Panc1 (cell line): Measurements from ENCODE around the gene ETFDH. TPM values are rescaled to one million over a fixed set of nuclear protein-coding genes. Genes with fewer than 3 reads are reported as not detected.

Source experiments
- ATAC-seq: fragments of 200-7000 bp; cut with Tn5 transposase; 2 replicates; pipeline ENCODE4 v1.9.1; 2020; ENCODE audit warnings: mild to moderate bottlenecking, moderate library complexity
- BruUV-seq: library from RNA; stranded (reverse); fragments of 400-500 nt; replicated peaks from 2 replicates; lab custom pipeline; 2021; lab: Mats Ljungman, UMichigan
- CTCF ChIA-PET: fragments of 300-600 bp; sonication (Branson Sonifier 250); formaldehyde crosslinking; loops from one replicate; lab custom pipeline; 2022; ENCODE audit warnings: antibody characterized with exemption; lab: Charles Lee
- POLR2A ChIA-PET: fragments of 300-600 bp; sonication (Branson Sonifier 250); formaldehyde crosslinking; loops from one replicate; lab custom pipeline; 2022; ENCODE audit warnings: antibody characterized with exemption; lab: Charles Lee
- DNase-seq: peaks from one replicate; pipeline ENCODE4 v3.0.0-alpha.2; 2010; ENCODE audit warnings: low read depth, low spot score
- H3K27ac ChIP-seq: 2 replicates; pipeline ENCODE4 v1.5.1; 2011; ENCODE audit warnings: mild to moderate bottlenecking, low read length, inconsistent platforms
- H3K27me3 ChIP-seq: fragments of 200-500 bp; sonication (Bioruptor generic); 2 replicates; pipeline ENCODE4 v1.6.0; 2014; ENCODE audit warnings: low read length, inconsistent platforms; ENCODE audit not compliant: control insufficient read depth, insufficient read depth
- H3K36me3 ChIP-seq: fragments of 200-500 bp; sonication (Bioruptor generic); 2 replicates; pipeline ENCODE4 v1.5.1; 2014; ENCODE audit warnings: inconsistent platforms, mild to moderate bottlenecking, low read length, moderate library complexity; ENCODE audit not compliant: control insufficient read depth, insufficient read depth
- H3K4me1 ChIP-seq: 2 replicates; pipeline ENCODE4 v1.5.1; 2011; ENCODE audit warnings: inconsistent platforms, mild to moderate bottlenecking, low read length, moderate library complexity; ENCODE audit not compliant: control insufficient read depth, insufficient read depth
- H3K4me3 ChIP-seq, 2 experiments: 2 replicates each; pipeline ENCODE4 v1.5.1; 2011 to 2012; ENCODE audit warnings: low read depth in 2 of 2, low read length in 2 of 2, mild to moderate bottlenecking in 2 of 2, inconsistent platforms in 1 of 2, moderate library complexity in 1 of 2
- H3K9me3 ChIP-seq: fragments of 200-500 bp; sonication (Bioruptor generic); 2 replicates; pipeline ENCODE4 v1.5.1; 2014; ENCODE audit warnings: low read depth, mild to moderate bottlenecking, inconsistent platforms, low read length, moderate library complexity; ENCODE audit not compliant: control insufficient read depth, insufficient read depth
- POLR2AphosphoS5 ChIP-seq: IDR thresholded peaks from 2 replicates; pipeline ENCODE4 v1.6.1; 2012; ENCODE audit warnings: mild to moderate bottlenecking, low read depth, low read length, moderate library complexity
- SIN3A ChIP-seq: IDR thresholded peaks from 2 replicates; pipeline ENCODE4 v1.6.1; 2012; ENCODE audit warnings: low read depth, mild to moderate bottlenecking, low read length, moderate library complexity, borderline replicate concordance; ENCODE audit not compliant: insufficient read depth
- TCF7L2 ChIP-seq: IDR thresholded peaks from 2 replicates; pipeline ENCODE4 v1.6.1; 2011; ENCODE audit warnings: mild to moderate bottlenecking, low read depth, low read length, inconsistent platforms
- in situ Hi-C: cut with HindIII; loops from 2 replicates; pipeline ENCODE4 v1.10.0; 2016; ENCODE audit warnings: low sequenced_read_pairs, low pct_unique_long_range_greater_than_20kb
- intact Hi-C: fragments of 100-400 bp; cut with micrococcal nuclease; formaldehyde crosslinking; loops from one replicate; pipeline ENCODE4 v1.10.0; 2022; ENCODE audit not compliant: unreplicated experiment
- total RNA-seq: library from RNA; stranded (reverse); gene quantifications from one replicate; pipeline ENCODE4 v1.2.1, GENCODE V29; 2021; ENCODE audit not compliant: unreplicated experiment
- TF ChIP-seq, protein P1 (sequence below): fragments of 450-650 bp; IDR thresholded peaks from 2 replicates; pipeline ENCODE4 v1.5.1; 2017; ENCODE audit warnings: mild to moderate bottlenecking
- TF ChIP-seq, protein P2 (sequence below), 2 experiments: IDR thresholded peaks; 2 replicates each; pipeline ENCODE4 v1.6.1; 2011 to 2012; ENCODE audit warnings: low read depth in 2 of 2, control low read depth in 1 of 2, low read length in 1 of 2, mild to moderate bottlenecking in 1 of 2, moderate library complexity in 1 of 2; ENCODE audit not compliant: insufficient read depth in 1 of 2

ETFDH gene
- total RNA-seq, 1 experiment from 2014 or later, result 23.7 TPM

DNA sequence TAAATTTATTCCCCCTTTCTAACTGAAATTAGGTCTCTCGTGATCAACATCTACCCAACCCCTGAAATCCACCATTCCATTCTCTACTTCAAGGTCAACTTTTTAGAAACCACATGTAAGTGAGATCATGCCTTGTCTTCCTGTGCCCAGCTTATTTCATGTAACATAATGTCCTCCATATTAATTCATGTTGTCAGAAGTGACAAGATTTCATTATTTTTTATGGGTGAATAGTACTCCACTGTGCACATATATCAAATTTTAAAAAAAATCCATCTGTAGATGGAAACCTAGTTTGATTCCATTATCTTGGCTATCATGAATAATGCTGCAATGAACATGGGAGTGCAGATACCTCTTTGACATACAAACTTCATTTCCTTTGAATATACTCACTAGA is 49.6 kb downstream of the ETFDH start:
- in situ Hi-C loops, result no loop called here
- H3K4me3 ChIP-seq, result peak overlapping the region in 1 of 2 experiments; percentile 89; a peak in 2 of 4 replicates
- TSS peak; percentile 63 for BruUV-seq
- H3K36me3 ChIP-seq, result peaks cover 27% of the 10 kb centered on the region
- DNase-seq, result no peak
- no peaks in the 10 kb centered on the region for H3K27me3 ChIP-seq
- no peaks in the 10 kb centered on the region; the same call in 1 of the 2 replicates for H3K4me1 ChIP-seq
- POLR2A ChIA-PET, result interaction anchor here (0.8 kb wide), 1 partner anchor 779 kb away, joined by 3 read pairs; no protein-coding TSS in a partner anchor
- H3K9me3 ChIP-seq, result no peaks in the 10 kb centered on the region
- intact Hi-C loops, result no loop called here
- CTCF ChIA-PET, result no interaction called here
- ATAC-seq, result no peak
- H3K27ac ChIP-seq, result no peak overlapping the region
- TF ChIP-seq, protein P1, sequence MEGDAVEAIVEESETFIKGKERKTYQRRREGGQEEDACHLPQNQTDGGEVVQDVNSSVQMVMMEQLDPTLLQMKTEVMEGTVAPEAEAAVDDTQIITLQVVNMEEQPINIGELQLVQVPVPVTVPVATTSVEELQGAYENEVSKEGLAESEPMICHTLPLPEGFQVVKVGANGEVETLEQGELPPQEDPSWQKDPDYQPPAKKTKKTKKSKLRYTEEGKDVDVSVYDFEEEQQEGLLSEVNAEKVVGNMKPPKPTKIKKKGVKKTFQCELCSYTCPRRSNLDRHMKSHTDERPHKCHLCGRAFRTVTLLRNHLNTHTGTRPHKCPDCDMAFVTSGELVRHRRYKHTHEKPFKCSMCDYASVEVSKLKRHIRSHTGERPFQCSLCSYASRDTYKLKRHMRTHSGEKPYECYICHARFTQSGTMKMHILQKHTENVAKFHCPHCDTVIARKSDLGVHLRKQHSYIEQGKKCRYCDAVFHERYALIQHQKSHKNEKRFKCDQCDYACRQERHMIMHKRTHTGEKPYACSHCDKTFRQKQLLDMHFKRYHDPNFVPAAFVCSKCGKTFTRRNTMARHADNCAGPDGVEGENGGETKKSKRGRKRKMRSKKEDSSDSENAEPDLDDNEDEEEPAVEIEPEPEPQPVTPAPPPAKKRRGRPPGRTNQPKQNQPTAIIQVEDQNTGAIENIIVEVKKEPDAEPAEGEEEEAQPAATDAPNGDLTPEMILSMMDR, result no peak
- TF ChIP-seq TCF7L2 (no peak), POLR2AphosphoS5 (no peak), SIN3A (no peak)
- TF ChIP-seq, protein P2, sequence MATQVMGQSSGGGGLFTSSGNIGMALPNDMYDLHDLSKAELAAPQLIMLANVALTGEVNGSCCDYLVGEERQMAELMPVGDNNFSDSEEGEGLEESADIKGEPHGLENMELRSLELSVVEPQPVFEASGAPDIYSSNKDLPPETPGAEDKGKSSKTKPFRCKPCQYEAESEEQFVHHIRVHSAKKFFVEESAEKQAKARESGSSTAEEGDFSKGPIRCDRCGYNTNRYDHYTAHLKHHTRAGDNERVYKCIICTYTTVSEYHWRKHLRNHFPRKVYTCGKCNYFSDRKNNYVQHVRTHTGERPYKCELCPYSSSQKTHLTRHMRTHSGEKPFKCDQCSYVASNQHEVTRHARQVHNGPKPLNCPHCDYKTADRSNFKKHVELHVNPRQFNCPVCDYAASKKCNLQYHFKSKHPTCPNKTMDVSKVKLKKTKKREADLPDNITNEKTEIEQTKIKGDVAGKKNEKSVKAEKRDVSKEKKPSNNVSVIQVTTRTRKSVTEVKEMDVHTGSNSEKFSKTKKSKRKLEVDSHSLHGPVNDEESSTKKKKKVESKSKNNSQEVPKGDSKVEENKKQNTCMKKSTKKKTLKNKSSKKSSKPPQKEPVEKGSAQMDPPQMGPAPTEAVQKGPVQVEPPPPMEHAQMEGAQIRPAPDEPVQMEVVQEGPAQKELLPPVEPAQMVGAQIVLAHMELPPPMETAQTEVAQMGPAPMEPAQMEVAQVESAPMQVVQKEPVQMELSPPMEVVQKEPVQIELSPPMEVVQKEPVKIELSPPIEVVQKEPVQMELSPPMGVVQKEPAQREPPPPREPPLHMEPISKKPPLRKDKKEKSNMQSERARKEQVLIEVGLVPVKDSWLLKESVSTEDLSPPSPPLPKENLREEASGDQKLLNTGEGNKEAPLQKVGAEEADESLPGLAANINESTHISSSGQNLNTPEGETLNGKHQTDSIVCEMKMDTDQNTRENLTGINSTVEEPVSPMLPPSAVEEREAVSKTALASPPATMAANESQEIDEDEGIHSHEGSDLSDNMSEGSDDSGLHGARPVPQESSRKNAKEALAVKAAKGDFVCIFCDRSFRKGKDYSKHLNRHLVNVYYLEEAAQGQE (IDR thresholded peaks at IDR 0.05; ENCODE audit: insufficient read depth in 1 of 2, low read depth in 2 of 2, low read length in 1 of 2), result no peak

DNA sequence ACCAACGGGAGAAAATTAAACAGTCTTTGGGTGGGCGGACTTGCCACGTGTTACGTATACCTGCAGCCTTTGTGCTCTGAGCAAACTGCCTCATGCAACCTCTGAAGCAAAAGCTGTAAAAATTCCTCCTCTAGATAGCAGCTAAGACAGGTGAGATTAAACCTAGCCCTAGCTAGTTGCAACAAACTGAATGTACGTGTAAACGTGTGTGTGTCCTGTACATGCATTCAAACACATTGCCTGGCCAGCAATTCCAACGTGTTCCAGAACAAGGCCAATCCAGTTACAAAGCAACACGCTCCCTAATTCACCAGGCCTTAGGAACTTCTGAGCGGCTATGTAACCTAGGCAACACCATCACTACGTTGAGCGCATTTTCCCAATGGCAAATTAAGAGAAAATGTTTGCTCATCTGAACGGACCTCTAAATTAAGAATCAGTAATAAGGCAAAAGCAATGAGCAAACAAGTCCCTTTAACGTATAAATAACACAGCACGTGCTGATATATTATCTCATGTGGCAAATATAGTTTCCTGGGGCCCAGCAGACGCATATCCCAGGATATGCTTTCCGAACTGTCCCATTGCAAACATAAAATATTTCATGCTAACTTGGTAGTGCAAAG is 50.3 kb downstream of the ETFDH start:
- ATAC-seq (peak; percentile 46; the same call in 1 of the 2 replicates), DNase-seq (no peak)
- Histone ChIP-seq H3K27ac (peak overlapping the region; percentile 94), H3K9me3 (no peaks in the 10 kb centered on the region), H3K4me1 (no peaks in the 10 kb centered on the region; the same call in 1 of the 2 replicates), H3K36me3 (peaks cover 20% of the 10 kb centered on the region), H3K4me3 (peak overlapping the region; percentile 89 to 95), H3K27me3 (no peaks in the 10 kb centered on the region)
- CTCF ChIA-PET, result no interaction called here
- intact Hi-C loops (no loop called here), in situ Hi-C loops (no loop called here)
- POLR2A ChIA-PET, result interaction anchor here (0.8 kb wide), 1 partner anchor 779 kb away, joined by 3 read pairs; no protein-coding TSS in a partner anchor
- TF ChIP-seq, protein P2 (IDR thresholded peaks at IDR 0.05; ENCODE audit: insufficient read depth in 1 of 2, low read depth in 2 of 2, low read length in 1 of 2), result no peak
- no peak for TF ChIP-seq TCF7L2
- TF ChIP-seq, protein P1, result no peak
- TF ChIP-seq SIN3A, result no peak
- TF ChIP-seq POLR2AphosphoS5, result no peak
- no TSS peak for BruUV-seq
